GM18870 (cell line): ENCODE measurements around the gene RYK.
"Not testable (repeated sequence)": the region's sequence is repeated elsewhere in the genome, so short reads cannot be mapped to it uniquely, and the experiment has no call there.

Experiments
- ATAC-seq: cut with Tn5 transposase; IDR thresholded peaks from one replicate; pipeline ENCODE4 v1.9.1; 2021; ENCODE audit warnings: moderate library complexity; ENCODE audit not compliant: unreplicated experiment

Gene RYK

DNA sequence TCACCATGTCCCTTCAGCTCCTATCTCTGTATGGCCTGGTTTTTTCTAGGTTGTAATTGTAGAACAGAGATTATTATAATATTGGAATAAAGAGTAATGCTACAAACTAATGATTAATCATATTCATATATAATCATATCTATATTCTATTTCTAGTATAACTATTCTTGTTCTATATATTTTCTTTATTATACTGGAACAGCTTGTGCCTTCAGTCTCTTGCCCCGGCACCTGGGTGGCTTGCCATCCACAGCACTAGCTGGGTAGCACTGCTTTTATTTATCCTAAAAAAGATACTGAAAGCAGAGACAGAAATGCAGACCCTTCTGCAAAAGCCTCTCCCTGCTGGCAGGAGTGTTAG is 25.9 kb downstream of the RYK start:
- ATAC-seq, result not testable (repeated sequence)

DNA sequence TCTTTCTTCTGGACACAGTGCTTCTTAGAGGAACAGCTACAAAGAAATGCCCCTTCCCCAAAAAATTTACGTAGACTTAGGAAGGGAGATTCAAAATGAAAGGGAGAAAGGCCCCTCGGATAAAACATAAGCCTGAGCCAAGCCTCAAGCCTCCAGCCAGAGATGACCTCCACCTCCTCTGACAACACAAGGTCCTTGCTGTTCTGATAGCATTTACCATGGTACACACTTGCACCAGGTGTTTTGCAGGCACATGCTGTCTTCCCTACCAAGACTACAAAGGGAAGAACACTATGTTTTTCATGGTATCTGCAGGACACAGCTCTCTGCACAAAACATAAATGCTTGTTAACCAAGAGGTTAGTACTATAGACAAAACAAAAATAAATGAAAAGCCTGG is 27.8 kb downstream of the RYK start:
- no peak for ATAC-seq

DNA sequence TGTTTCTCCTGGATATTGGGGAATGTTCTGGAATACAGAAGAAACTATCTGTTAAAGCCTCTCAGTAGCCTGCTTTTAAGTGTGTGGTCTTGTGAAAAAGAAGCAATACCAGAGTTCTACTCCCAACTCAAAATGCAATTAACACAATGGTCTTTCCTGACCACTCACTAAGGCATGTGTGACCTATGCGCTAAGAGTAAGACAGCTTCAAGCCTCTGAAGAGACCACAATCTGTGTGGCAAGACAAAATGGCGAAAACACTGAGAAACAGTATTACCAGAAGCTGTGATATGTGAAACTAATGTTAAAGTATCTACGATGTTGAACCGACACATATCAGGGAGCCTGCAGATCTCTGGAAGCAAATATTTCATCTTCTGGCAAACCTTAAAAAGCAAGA is 33.8 kb downstream of the RYK start:
- ATAC-seq, result no peak

DNA sequence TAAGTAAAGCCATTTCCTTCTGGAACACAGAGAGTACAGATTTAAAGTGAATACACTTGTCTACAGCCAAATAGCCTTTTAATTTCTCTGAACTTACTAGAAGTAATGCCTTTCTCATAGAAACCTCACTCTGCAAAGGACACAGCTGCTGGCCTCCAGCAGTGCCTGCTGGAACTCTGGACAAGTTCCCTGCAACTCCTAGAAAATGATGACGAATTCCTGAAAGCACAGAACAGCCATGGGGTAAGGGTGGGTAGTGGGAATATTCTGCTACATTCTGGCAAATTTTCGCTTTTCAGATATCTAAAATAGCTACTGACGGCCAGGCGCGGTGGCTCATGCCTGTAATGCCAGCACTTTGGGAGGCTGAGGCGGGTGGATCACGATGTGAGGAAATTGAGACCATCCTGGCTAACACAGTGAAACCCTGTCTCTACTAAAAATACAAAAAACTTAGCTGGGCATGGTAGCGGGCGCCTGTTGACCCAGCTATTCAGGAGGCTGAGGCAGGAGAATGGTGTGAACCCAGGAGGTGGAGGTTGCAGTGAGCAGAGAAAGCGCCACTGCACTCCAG is 34.4 kb downstream of the RYK start:
- no peak for ATAC-seq

DNA sequence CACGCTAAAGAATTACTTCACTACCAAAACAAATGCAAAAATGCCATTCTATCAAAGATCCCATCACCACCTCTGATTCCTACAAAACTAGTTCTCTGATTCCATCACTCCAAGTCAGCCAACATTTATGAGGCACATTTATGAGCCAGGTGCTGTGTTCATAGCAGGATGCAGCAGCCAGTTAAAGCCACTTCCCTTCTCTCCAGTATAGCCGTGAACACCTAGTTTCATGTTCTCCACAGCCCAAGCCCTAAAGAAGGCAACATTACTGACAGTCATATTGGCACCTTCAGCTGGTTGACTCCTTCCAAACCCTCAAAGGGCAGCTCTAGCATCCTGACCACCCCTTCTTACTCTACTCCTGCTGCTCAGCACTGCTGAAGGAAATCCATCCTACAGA is 36.4 kb downstream of the RYK start:
- ATAC-seq, result no peak

DNA sequence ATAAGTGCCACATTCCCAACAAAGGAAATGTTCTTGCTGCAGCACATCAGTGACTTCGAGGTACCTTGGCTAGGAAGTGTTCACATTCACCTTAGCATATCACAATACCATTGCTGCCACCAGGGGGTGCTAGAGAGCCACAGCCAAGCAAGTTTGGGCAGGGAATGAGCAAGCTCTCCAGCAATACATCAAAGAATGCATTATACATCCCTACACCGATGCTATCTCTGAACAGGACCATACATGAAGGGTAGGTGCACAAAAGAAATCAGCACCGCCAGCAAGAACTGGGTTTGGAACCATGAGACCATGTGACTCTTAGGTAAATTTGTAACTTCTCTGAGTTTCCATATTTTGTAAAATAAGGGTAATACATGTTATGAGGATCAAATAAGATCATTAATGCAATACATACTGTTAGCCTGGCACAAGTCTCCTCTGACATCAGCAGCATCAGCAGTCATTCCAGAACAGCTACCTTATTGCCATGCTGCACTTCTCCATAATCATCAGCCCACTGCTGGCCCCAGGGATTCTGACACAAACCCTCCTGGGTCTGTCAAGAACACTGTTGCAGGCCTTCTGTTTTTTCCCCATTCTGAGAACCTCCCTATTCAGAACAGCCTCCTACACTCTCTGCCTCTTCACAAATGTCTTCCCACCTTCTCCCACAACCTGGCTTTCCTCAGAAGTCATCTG is 37.5 kb downstream of the RYK start:
- peak; percentile 43 for ATAC-seq

DNA sequence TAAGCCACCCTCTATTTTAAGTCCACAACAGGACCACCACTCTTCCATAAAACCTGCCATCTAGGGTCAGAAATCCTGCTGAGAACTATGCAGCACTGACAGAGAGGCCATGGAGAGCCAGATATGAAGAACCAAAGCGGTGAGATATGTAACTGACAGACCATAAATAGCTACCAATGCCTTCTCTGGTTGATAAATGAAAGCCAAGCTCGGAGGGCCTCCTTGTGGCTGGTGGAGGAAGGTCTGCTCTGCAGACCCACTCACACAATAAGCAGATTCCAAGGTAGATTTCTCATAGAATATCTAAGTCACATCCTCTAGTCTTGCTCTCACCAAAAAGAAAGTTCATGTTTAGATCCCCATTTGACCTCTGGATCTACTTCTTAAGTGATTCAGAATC is 38.9 kb downstream of the RYK start:
- peak; percentile 70 for ATAC-seq

DNA sequence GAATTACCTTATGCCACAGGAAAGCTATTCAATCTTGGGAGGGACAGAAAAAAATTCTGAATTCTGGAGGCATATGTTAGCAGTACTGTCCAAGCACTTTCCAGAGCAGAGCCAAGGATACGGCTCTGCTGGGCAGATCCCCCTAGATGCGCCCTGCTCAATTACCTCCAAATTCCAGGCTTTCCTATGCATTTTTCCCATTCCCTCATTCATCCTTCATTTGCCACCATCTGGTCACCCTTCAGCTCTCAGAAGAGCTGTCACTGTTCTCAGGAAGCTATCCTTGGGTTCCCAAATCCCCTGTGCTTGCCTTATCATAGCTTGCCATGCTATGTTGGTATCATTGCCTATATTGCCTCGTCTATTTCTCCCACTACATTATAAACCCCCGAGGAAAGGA is 45.2 kb downstream of the RYK start:
- ATAC-seq, result no peak

DNA sequence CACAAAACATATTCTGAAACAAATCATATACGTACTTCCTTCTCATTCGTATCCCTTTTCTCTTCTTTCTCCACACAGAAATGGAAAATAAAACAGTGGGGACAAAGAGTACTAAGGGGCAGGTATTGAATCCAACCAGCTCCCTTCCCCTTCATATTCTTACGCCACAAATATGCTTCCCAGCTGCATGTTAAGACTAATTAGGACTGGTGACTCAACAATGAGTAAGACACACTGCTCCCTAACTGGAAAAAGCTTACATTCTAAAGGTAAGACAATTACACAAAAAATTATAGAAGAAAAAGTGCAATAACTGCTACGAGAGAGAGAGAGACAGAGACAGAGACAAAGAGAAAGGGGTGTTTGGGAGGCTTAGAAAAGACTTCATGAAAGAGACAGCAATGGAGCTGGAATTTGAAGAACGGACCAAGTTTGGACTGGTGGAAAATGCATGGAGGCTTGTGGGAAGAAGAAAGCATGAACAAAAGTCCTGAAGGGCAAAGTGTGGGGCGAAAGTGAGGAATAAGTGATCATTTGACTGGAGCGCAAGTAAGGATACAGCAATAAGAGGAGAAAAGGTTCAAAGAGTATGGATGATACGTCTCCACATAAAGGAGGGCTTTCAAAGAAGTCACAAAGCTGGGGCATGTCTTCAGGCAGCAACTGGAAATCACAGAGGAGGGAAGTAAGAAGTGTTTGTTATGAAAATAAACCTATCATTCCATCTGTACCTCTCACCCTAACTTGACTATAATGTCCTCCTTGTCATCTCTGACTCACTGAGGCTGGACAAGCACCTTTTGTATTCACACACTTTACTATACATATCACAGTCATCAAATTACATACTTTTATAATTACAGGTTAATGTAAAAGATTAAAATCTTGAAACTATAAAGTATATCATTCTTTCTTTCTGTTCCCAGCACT is 49.2 kb downstream of the RYK start:
- no peak for ATAC-seq

DNA sequence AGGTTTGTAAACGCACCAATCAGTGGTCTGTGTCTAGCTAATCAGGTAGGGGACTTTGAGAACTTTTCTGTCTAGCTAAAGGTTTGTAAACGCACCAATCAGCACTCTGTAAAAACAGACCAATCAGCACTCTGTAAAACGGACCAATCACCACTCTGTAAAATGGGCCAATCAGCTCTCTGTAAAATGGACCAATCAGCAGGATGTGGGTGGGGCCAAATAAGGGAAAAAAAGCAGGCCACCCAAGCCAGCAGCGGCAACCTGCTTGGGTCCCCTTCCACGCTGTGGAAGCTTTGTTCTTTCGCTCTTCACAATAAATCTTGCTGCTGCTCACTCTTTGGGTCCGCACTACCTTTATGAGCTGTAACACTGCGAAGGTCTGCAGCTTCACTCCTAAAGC is 50.8 kb downstream of the RYK start:
- not testable (repeated sequence) for ATAC-seq

DNA sequence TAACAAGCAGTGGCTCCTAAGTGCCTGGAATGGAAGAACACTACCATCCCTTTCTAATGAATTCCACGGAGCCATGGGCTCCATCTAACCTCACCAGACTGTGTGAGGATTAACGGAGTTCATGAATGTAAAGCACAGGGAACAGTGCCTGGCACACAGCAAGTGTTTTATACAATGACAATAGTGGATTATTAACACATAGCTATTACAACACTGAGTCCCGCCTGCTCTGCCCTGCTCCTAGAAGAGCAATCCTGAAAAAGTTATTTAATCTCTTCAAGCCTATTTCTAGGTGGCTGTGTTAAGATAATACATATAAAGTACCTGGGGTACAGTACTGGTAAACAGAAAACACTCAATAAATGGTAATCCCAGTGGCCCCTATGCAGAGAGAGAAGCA is 51.4 kb downstream of the RYK start:
- ATAC-seq, result no peak

DNA sequence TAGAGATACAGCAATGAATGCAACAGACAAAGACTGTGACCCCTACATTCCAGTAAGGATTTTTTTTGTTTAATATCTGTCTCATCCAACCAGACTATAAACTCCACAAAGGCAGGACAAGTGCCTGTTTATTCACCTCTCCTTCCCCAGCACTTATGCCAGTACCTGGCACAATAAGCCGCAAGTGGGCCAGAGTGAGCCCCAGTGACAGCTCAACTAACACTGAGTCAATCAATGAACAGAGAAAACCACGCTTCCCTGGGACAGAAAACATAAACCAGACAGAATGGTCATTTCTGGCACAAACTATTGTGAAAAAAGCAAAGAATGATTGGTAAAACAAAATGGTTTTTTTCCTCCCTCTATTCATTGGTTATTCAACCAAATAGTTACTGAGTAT is 52.2 kb downstream of the RYK start:
- no peak for ATAC-seq

DNA sequence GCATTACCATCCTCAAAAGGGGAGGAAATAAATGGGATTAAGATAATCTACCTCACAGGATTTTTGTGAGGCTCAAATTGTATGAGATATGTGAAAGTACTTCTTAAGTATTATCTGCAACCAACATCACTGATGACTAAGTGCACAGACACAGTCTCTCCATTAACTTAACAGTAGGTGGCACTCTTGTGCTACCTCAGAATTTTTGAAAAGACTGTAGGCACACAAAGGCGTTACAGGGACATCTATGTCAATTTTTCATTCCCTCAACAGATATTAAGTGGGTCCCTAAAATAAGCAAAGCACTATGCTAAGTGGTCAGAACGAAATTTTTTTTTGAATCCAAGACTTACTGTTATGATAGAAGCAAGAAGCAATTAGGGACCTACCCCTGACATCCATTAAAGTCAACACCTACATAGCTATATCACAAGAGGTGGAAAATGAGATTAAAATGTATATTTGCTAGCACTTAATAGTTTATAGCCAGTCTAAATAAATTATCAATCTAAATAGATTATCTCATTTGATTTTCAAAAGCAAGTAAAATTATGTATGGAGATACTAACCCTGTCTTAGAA is 52.9 kb downstream of the RYK start:
- peak; percentile 65 for ATAC-seq

DNA sequence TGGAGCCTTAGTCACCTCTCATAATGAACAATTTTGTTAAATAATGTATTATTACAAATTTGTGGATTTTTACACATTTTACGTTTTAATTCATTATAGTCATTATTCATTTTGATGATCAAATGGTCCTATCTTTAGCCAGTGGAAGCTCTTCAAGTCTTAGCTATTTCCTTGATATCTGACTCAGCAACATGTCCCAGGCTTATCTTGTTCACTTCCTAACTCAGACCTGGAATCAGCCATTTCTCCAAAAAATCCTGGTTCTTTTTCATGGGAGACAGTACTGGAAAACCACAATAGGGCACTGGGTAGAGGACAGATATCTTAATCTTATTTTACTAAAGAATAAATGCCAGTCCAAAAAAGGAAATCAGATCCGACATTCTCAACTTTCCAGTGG is 56.4 kb downstream of the RYK start:
- ATAC-seq, result no peak

DNA sequence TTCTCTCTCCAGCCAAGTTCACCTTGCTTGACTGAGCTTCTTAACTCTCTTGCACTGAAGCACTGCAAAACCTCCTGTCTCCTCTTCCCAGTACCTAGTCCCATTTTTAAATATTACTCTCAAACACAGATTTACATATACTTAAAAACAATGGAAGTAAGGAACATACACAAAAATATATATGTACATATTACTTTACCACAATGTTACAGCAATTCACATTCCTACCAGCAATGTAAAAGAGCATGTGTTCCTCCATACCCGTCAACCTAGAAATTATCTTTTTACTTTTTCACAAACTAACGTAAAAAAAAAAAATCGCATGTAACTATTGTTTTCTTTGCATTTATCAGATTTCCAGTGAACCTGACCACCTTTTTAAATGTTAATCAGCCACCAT is 60.4 kb downstream of the RYK start:
- ATAC-seq, result no peak

DNA sequence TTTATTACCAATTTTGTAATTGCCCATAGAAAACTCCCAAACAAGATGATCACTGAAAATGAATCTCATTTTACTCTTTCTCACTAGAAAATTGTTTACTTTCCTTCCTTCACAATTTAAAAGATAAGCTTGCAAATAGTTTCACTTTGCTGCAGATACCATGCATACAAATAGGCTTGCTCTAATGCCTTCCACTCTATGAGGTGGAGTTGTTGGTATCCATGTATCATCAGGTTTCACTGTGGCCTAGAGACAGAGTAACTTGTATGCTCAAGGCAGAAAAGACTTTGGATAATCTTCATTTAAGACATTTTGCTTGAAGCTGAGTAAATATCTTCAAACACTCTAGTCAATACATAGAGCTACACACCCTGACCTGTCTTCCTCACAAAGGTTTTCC is 60.8 kb downstream of the RYK start:
- no peak for ATAC-seq

DNA sequence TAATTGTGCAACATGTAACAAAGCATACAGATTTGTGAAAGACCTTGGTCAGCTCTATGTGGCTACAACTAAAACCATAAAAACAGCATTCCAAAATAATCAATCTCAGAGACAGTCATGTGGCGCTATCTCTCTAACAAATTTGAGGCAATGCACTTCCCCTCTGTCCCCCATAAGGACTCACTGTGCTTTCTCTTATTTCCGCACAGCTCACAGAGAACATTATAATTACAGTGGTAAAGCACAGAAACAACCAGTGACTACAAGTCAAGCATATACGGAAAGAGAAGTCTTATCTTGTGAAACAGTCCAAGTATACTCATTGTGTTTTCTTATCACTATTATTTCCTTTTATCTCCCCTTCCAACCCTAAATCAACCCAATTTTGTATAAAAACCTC is 64.3 kb downstream of the RYK start:
- no peak for ATAC-seq

DNA sequence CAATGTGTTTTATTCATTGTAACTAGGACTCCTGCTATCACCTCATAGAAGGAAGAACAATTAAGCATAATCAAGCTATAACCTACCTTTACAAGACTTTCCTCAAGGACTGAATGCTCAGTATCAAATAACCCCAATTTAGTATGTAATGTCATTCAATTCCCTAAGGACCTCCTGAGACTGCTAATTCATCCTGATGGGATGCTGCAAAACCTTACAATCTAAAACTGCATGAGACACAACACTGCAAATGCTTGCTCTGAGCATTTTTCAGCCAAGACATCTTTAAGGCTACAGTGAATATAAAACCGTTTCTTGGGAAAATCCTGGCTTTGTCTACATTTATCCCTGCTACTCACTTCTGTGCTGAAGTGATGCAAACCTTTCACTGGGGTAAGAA is 69.9 kb downstream of the RYK start:
- ATAC-seq, result no peak

DNA sequence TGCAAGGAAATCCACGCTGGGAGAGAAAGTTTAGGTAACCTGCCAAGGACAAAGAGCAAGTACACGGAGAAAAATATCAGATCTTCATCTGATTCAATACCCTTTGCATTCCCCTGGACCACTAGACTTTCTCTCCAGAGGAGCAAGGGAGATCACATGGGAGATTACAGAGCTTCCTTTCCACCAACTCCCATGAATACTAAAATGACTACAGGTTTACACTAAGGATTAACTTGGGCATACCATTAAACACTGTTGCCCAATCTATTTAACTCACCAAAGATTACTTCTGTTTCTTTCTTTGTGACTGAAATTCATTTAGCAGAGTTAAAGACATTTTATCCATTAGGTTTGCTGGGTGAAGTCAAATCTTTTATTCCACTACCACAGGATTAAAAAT is 71.2 kb downstream of the RYK start:
- ATAC-seq, result no peak

DNA sequence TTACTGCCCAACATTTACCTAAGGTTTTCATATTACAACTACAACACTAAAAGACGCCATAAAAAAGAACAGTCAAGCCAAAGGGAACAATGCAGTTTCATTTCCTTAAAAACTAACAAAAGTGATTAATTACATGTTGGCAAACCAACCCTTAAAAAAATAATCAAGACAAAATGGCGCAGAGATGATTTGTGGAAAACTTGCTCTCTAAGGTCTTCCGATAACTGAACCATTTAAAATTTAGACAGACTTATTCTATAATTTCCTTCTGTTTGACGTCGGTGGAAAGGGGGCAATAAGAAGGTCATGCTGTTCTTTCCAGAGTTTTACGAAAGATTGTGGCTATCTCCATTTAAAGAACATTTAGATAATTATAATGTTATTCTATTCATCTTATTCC is 87.6 kb downstream of the RYK start:
- no peak for ATAC-seq

DNA sequence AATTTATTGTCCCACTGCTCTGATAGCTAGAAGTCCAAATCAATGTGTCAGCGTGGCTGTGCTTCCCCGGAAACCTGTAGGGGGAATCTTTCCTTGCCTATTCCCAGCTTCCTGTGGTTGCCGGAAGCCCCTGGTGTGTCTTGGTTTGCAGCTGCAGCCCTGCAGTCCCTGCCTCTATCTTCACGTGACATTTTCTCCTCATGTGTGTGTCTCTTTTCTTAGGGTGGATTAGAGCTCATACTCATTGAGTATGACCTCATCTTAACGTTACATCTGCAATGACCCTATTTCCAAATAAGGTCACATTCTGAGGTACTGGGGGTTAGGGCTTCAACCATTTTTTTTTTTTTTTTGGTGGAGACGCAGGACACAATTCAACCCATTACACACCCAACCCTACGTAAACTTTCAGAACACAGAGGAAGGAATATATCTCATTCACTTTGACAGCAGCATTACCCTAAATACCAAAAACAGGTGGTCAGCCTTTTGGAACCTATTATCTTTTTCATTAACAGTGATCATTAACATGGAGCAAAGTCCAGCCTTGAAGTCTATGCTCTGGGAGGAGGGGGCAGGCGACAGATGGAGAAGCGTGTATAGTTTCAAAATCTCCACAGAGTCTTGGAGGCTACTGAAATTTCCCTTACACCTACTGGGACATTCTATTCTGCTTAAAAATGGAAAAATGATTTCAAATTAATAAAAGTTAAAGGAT is 88.6 kb downstream of the RYK start:
- no peak for ATAC-seq
